Measurements from ENCODE around the gene ZNF219. TPM values are rescaled to one million over a fixed set of nuclear protein-coding genes. Genes with fewer than 3 reads are reported as not detected.

The ZNF219 gene
- total and polyA plus RNA-seq, 10 of the 15 experiments (the other 5 are each of a cell fraction or from before 2014, with no cell fraction given): 0.16 to 6.4 (median 1.9) TPM

DNA sequence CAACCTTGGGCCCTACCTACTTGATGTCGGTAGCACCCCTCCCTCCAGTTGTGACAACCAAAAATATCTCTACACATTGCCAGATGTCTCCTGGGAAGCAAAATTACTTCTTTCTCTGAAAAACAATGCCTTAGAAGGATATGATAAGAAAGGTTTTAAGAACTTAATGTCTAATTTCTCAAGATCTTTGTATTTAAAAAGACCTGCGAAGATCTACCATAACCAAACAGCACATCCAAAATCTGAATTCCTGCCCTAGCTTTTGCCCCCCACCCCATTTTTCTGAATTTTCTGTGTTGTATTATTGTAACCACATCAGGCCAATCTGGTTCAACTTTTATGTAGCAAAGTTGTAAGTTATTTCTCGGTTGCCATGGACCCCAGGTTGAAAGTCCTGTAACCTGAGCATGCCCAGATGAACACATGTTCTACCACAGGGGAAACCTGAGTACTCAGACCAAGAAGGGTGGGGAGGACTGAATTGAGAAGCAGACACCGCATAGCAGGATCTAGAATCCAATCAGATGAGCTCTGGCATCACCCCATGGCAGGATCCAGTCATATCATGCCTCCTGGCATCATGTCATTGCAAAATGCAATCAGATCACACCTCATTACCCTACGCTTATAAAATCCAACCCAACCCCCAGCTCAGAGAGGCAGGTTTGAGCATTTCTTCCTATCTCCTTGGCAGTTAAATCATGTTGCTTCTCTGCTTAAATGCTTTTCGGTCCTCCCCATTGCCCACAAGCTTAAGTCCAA is 11.1 kb upstream of the ZNF219 start (continued):
- TF ChIP-seq, protein P1, sequence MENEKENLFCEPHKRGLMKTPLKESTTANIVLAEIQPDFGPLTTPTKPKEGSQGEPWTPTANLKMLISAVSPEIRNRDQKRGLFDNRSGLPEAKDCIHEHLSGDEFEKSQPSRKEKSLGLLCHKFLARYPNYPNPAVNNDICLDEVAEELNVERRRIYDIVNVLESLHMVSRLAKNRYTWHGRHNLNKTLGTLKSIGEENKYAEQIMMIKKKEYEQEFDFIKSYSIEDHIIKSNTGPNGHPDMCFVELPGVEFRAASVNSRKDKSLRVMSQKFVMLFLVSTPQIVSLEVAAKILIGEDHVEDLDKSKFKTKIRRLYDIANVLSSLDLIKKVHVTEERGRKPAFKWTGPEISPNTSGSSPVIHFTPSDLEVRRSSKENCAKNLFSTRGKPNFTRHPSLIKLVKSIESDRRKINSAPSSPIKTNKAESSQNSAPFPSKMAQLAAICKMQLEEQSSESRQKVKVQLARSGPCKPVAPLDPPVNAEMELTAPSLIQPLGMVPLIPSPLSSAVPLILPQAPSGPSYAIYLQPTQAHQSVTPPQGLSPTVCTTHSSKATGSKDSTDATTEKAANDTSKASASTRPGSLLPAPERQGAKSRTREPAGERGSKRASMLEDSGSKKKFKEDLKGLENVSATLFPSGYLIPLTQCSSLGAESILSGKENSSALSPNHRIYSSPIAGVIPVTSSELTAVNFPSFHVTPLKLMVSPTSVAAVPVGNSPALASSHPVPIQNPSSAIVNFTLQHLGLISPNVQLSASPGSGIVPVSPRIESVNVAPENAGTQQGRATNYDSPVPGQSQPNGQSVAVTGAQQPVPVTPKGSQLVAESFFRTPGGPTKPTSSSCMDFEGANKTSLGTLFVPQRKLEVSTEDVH (IDR thresholded peaks at IDR 0.05; ENCODE audit: low read depth, partially characterized antibody): no peak
- no peak for TF ChIP-seq TARDBP (IDR thresholded peaks at IDR 0.05; ENCODE audit: borderline replicate concordance)
- TF ChIP-seq NKRF (conservative IDR thresholded peaks at IDR 0.05): no peak
- no peak for TF ChIP-seq STAT3 (IDR thresholded peaks at IDR 0.05; ENCODE audit: low read depth, low read length)
- no peak for TF ChIP-seq ZBTB40 (IDR thresholded peaks at IDR 0.05; ENCODE audit: borderline replicate concordance)
- TF ChIP-seq, protein P2, sequence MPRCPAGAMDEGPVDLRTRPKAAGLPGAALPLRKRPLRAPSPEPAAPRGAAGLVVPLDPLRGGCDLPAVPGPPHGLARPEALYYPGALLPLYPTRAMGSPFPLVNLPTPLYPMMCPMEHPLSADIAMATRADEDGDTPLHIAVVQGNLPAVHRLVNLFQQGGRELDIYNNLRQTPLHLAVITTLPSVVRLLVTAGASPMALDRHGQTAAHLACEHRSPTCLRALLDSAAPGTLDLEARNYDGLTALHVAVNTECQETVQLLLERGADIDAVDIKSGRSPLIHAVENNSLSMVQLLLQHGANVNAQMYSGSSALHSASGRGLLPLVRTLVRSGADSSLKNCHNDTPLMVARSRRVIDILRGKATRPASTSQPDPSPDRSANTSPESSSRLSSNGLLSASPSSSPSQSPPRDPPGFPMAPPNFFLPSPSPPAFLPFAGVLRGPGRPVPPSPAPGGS (IDR thresholded peaks at IDR 0.05; ENCODE audit: borderline replicate concordance, insufficient read depth, low read depth, low read length, poor library complexity, severe bottlenecking): no peak
- no peak for TF ChIP-seq E2F4 (IDR thresholded peaks at IDR 0.05; ENCODE audit: low read depth, low read length)
- no peak for TF ChIP-seq CHD2 (IDR thresholded peaks at IDR 0.05; ENCODE audit: borderline replicate concordance, low read depth, low read length)
- TF ChIP-seq NR2C1 (IDR thresholded peaks at IDR 0.05): no peak
- TF ChIP-seq CHD1 (IDR thresholded peaks at IDR 0.05; ENCODE audit: low read depth, low read length): no peak
- no peak for TF ChIP-seq TBL1XR1 (IDR thresholded peaks at IDR 0.05; ENCODE audit: low read depth, low read length)
- TF ChIP-seq, protein P3, sequence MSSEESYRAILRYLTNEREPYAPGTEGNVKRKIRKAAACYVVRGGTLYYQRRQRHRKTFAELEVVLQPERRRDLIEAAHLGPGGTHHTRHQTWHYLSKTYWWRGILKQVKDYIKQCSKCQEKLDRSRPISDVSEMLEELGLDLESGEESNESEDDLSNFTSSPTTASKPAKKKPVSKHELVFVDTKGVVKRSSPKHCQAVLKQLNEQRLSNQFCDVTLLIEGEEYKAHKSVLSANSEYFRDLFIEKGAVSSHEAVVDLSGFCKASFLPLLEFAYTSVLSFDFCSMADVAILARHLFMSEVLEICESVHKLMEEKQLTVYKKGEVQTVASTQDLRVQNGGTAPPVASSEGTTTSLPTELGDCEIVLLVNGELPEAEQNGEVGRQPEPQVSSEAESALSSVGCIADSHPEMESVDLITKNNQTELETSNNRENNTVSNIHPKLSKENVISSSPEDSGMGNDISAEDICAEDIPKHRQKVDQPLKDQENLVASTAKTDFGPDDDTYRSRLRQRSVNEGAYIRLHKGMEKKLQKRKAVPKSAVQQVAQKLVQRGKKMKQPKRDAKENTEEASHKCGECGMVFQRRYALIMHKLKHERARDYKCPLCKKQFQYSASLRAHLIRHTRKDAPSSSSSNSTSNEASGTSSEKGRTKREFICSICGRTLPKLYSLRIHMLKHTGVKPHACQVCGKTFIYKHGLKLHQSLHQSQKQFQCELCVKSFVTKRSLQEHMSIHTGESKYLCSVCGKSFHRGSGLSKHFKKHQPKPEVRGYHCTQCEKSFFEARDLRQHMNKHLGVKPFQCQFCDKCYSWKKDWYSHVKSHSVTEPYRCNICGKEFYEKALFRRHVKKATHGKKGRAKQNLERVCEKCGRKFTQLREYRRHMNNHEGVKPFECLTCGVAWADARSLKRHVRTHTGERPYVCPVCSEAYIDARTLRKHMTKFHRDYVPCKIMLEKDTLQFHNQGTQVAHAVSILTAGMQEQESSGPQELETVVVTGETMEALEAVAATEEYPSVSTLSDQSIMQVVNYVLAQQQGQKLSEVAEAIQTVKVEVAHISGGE (CRISPR knock-in tag; IDR thresholded peaks at IDR 0.05): no peak
- no peak for TF ChIP-seq FOS (IDR thresholded peaks at IDR 0.05; ENCODE audit: borderline replicate concordance, extremely low read depth, insufficient read length)
